ENCODE measurements around the gene LRBA.

The LRBA gene

GRCh38 chr4:150336676-150337412 lies 678.2 kb downstream of the LRBA start:
- Mint-ChIP-seq H3K36me3 (peaks cover 34% of the 10 kb centered on the region), H3K27ac (no peak overlapping the region), H3K9me3 (peaks cover 3% of the 10 kb centered on the region), H3K4me1 (no peaks in the 10 kb centered on the region), H3K4me3 (no peak overlapping the region), H3K27me3 (no peaks in the 10 kb centered on the region)
- no peak for ATAC-seq

- H3K4me1 Mint-ChIP-seq = peaks cover 6% of the 10 kb centered on the region
- H3K27ac Mint-ChIP-seq = no peak overlapping the region
- H3K36me3 Mint-ChIP-seq = peaks cover 8% of the 10 kb centered on the region
These were observed 682.1 kb downstream of the LRBA start for GRCh38 chr4:150332961-150333360.

GRCh38 chr4:150332086-150332485 lies 683.0 kb downstream of the LRBA start:
- H3K4me1 Mint-ChIP-seq = peaks cover 6% of the 10 kb centered on the region
- no peak overlapping the region for H3K27ac Mint-ChIP-seq
- no peaks in the 10 kb centered on the region for H3K9me3 Mint-ChIP-seq
- peaks cover 8% of the 10 kb centered on the region for H3K36me3 Mint-ChIP-seq
- no peak overlapping the region for H3K4me3 Mint-ChIP-seq
- no peaks in the 10 kb centered on the region for H3K27me3 Mint-ChIP-seq
- no peak for ATAC-seq

More at GRCh38 chr4:150332961-150333360, 682.1 kb downstream of the LRBA start:
- Mint-ChIP-seq H3K4me3 (no peak overlapping the region), H3K9me3 (no peaks in the 10 kb centered on the region), H3K27me3 (no peaks in the 10 kb centered on the region)
- no peak for ATAC-seq

- Mint-ChIP-seq H3K9me3 (no peaks in the 10 kb centered on the region), H3K36me3 (peaks cover 22% of the 10 kb centered on the region), H3K27ac (no peak overlapping the region)
These were observed 685.7 kb downstream of the LRBA start for GRCh38 chr4:150329373-150329772.

GRCh38 chr4:150328496-150328895 lies 686.6 kb downstream of the LRBA start:
- Mint-ChIP-seq H3K27ac (no peak overlapping the region), H3K4me3 (no peak overlapping the region), H3K27me3 (no peaks in the 10 kb centered on the region), H3K36me3 (peaks cover 28% of the 10 kb centered on the region), H3K9me3 (no peaks in the 10 kb centered on the region), H3K4me1 (peaks cover 6% of the 10 kb centered on the region)
- no peak for ATAC-seq

More at GRCh38 chr4:150329373-150329772, 685.7 kb downstream of the LRBA start:
- ATAC-seq = no peak
- no peak overlapping the region for H3K4me3 Mint-ChIP-seq
- peaks cover 6% of the 10 kb centered on the region for H3K4me1 Mint-ChIP-seq
- H3K27me3 Mint-ChIP-seq = no peaks in the 10 kb centered on the region

- Mint-ChIP-seq H3K4me1 (peaks cover 6% of the 10 kb centered on the region), H3K36me3 (peaks cover 31% of the 10 kb centered on the region), H3K4me3 (no peak overlapping the region), H3K27ac (no peak overlapping the region), H3K27me3 (no peaks in the 10 kb centered on the region), H3K9me3 (no peaks in the 10 kb centered on the region)
- ATAC-seq = no peak
These were observed 687.8 kb downstream of the LRBA start for GRCh38 chr4:150327262-150327780.

GRCh38 chr4:150325872-150326271 lies 689.2 kb downstream of the LRBA start:
- Mint-ChIP-seq H3K27me3 (no peaks in the 10 kb centered on the region), H3K4me3 (no peak overlapping the region), H3K36me3 (peaks cover 37% of the 10 kb centered on the region), H3K4me1 (peaks cover 6% of the 10 kb centered on the region), H3K9me3 (no peaks in the 10 kb centered on the region), H3K27ac (no peak overlapping the region)
- ATAC-seq = no peak

GRCh38 chr4:150323406-150324325 lies 691.4 kb downstream of the LRBA start:
- no peaks in the 10 kb centered on the region for H3K27me3 Mint-ChIP-seq
- no peak overlapping the region for H3K27ac Mint-ChIP-seq
- no peaks in the 10 kb centered on the region for H3K9me3 Mint-ChIP-seq
- H3K4me3 Mint-ChIP-seq = no peak overlapping the region
- peaks cover 37% of the 10 kb centered on the region for H3K36me3 Mint-ChIP-seq
- H3K4me1 Mint-ChIP-seq = no peaks in the 10 kb centered on the region
- ATAC-seq = no peak

GRCh38 chr4:150322646-150323045 lies 692.4 kb downstream of the LRBA start:
- H3K27ac Mint-ChIP-seq = no peak overlapping the region
- no peaks in the 10 kb centered on the region for H3K27me3 Mint-ChIP-seq
- H3K4me3 Mint-ChIP-seq = no peak overlapping the region
- peaks cover 37% of the 10 kb centered on the region for H3K36me3 Mint-ChIP-seq
- ATAC-seq = no peak
- no peaks in the 10 kb centered on the region for H3K4me1 Mint-ChIP-seq
- H3K9me3 Mint-ChIP-seq = no peaks in the 10 kb centered on the region

- Mint-ChIP-seq H3K27ac (no peak overlapping the region), H3K4me3 (no peak overlapping the region), H3K9me3 (no peaks in the 10 kb centered on the region), H3K36me3 (peaks cover 36% of the 10 kb centered on the region), H3K4me1 (no peaks in the 10 kb centered on the region), H3K27me3 (no peaks in the 10 kb centered on the region)
- ATAC-seq = no peak
These were observed 694.0 kb downstream of the LRBA start for GRCh38 chr4:150321113-150321512.

GRCh38 chr4:150318971-150319370 lies 696.1 kb downstream of the LRBA start:
- no peaks in the 10 kb centered on the region for H3K4me1 Mint-ChIP-seq
- H3K36me3 Mint-ChIP-seq = peaks cover 27% of the 10 kb centered on the region
- no peak overlapping the region for H3K4me3 Mint-ChIP-seq

GRCh38 chr4:150318527-150318926 lies 696.6 kb downstream of the LRBA start:
- peaks cover 25% of the 10 kb centered on the region for H3K36me3 Mint-ChIP-seq
- no peak overlapping the region for H3K4me3 Mint-ChIP-seq
- no peak overlapping the region for H3K27ac Mint-ChIP-seq
- H3K4me1 Mint-ChIP-seq = no peaks in the 10 kb centered on the region
- no peaks in the 10 kb centered on the region for H3K9me3 Mint-ChIP-seq
- ATAC-seq = no peak
- no peaks in the 10 kb centered on the region for H3K27me3 Mint-ChIP-seq

More at GRCh38 chr4:150318971-150319370, 696.1 kb downstream of the LRBA start:
- Mint-ChIP-seq H3K27ac (no peak overlapping the region), H3K27me3 (no peaks in the 10 kb centered on the region), H3K9me3 (no peaks in the 10 kb centered on the region)
- ATAC-seq = no peak

- H3K9me3 Mint-ChIP-seq = no peaks in the 10 kb centered on the region
- H3K4me3 Mint-ChIP-seq = no peak overlapping the region
- no peaks in the 10 kb centered on the region for H3K27me3 Mint-ChIP-seq
- no peak for ATAC-seq
- peaks cover 28% of the 10 kb centered on the region for H3K36me3 Mint-ChIP-seq
- no peak overlapping the region for H3K27ac Mint-ChIP-seq
- H3K4me1 Mint-ChIP-seq = no peaks in the 10 kb centered on the region
These were observed 698.5 kb downstream of the LRBA start for GRCh38 chr4:150316332-150317205.

- no peak overlapping the region for H3K4me3 Mint-ChIP-seq
- ATAC-seq = no peak
- no peaks in the 10 kb centered on the region for H3K27me3 Mint-ChIP-seq
- no peak overlapping the region for H3K27ac Mint-ChIP-seq
- no peaks in the 10 kb centered on the region for H3K9me3 Mint-ChIP-seq
- H3K36me3 Mint-ChIP-seq = peaks cover 21% of the 10 kb centered on the region
- H3K4me1 Mint-ChIP-seq = no peaks in the 10 kb centered on the region
These were observed 699.4 kb downstream of the LRBA start for GRCh38 chr4:150315691-150316090.

- Mint-ChIP-seq H3K27me3 (no peaks in the 10 kb centered on the region), H3K4me1 (no peaks in the 10 kb centered on the region)
These were observed 699.9 kb downstream of the LRBA start for GRCh38 chr4:150315175-150315574.

More at GRCh38 chr4:150315175-150315574, 699.9 kb downstream of the LRBA start:
- peaks cover 24% of the 10 kb centered on the region for H3K36me3 Mint-ChIP-seq
- H3K27ac Mint-ChIP-seq = no peak overlapping the region
- no peak overlapping the region for H3K4me3 Mint-ChIP-seq
- ATAC-seq = no peak
- H3K9me3 Mint-ChIP-seq = no peaks in the 10 kb centered on the region
